ENCODE results near the gene PTPRJ. TPM values are rescaled to one million over a fixed set of nuclear protein-coding genes. Genes with fewer than 3 reads are reported as not detected.

Gene PTPRJ
- total RNA-seq, 1 donor from 2014 or later = 1.6 TPM

GRCh38 chr11:47989779-47990178, 9.4 kb downstream of the PTPRJ start:
- no peak for DNase-seq (ENCODE audit: low read depth)
- TF ChIP-seq CTCF (IDR thresholded peaks at IDR 0.05; ENCODE audit: insufficient read depth, low read length, severe bottlenecking) = no peak
- no peak for FAIRE-seq

GRCh38 chr11:47991266-47991830, 11.0 kb downstream of the PTPRJ start:
- TF ChIP-seq CTCF (IDR thresholded peaks at IDR 0.05; ENCODE audit: insufficient read depth, low read length, severe bottlenecking) = no peak
- no peak overlapping the region for H3K4me3 ChIP-seq (ENCODE audit: low read depth, low read length)
- DNase-seq (ENCODE audit: low read depth) = peak; percentile 55
- no peaks in the 10 kb centered on the region for H3K27me3 ChIP-seq (ENCODE audit: control insufficient read depth, insufficient read depth, low read length)
- no peaks in the 10 kb centered on the region for H3K36me3 ChIP-seq (ENCODE audit: control insufficient read depth, insufficient read depth, low read length)
- no peak for FAIRE-seq

More at GRCh38 chr11:47989779-47990178, 9.4 kb downstream of the PTPRJ start:
- H3K4me3 ChIP-seq (ENCODE audit: low read depth, low read length) = no peak overlapping the region
- H3K27me3 ChIP-seq (ENCODE audit: control insufficient read depth, insufficient read depth, low read length) = no peaks in the 10 kb centered on the region
- H3K36me3 ChIP-seq (ENCODE audit: control insufficient read depth, insufficient read depth, low read length) = no peaks in the 10 kb centered on the region

GRCh38 chr11:47991894-47992293, 11.5 kb downstream of the PTPRJ start:
- no peak for DNase-seq (ENCODE audit: low read depth)
- no peak for FAIRE-seq
- no peak for TF ChIP-seq CTCF (IDR thresholded peaks at IDR 0.05; ENCODE audit: insufficient read depth, low read length, severe bottlenecking)
- no peaks in the 10 kb centered on the region for H3K27me3 ChIP-seq (ENCODE audit: control insufficient read depth, insufficient read depth, low read length)
- no peaks in the 10 kb centered on the region for H3K36me3 ChIP-seq (ENCODE audit: control insufficient read depth, insufficient read depth, low read length)
- H3K4me3 ChIP-seq (ENCODE audit: low read depth, low read length) = no peak overlapping the region

GRCh38 chr11:47992959-47993820, 12.8 kb downstream of the PTPRJ start:
- no peak for TF ChIP-seq CTCF (IDR thresholded peaks at IDR 0.05; ENCODE audit: insufficient read depth, low read length, severe bottlenecking)
- no peaks in the 10 kb centered on the region for H3K36me3 ChIP-seq (ENCODE audit: control insufficient read depth, insufficient read depth, low read length)
- FAIRE-seq (no peak), DNase-seq (ENCODE audit: low read depth) (peak; percentile 20)
- H3K4me3 ChIP-seq (ENCODE audit: low read depth, low read length) = no peak overlapping the region
- H3K27me3 ChIP-seq (ENCODE audit: control insufficient read depth, insufficient read depth, low read length) = no peaks in the 10 kb centered on the region

- DNase-seq (ENCODE audit: low read depth) = no peak
- H3K36me3 ChIP-seq (ENCODE audit: control insufficient read depth, insufficient read depth, low read length) = no peaks in the 10 kb centered on the region
- no peak overlapping the region for H3K4me3 ChIP-seq (ENCODE audit: low read depth, low read length)
- H3K27me3 ChIP-seq (ENCODE audit: control insufficient read depth, insufficient read depth, low read length) = no peaks in the 10 kb centered on the region
- TF ChIP-seq CTCF (IDR thresholded peaks at IDR 0.05; ENCODE audit: insufficient read depth, low read length, severe bottlenecking) = no peak
- no peak for FAIRE-seq
These were observed 14.1 kb downstream of the PTPRJ start for GRCh38 chr11:47994417-47994816.

Measured in bronchial epithelial cell (primary cell).